ENCODE data around the gene ADI1.

Gene ADI1

GRCh38 chr2:3479430-3480320 is 39.7 kb downstream of the ADI1 start:
- no peak for DNase-seq

- no peak for DNase-seq
Observed at GRCh38 chr2:3478846-3479385, 40.4 kb downstream of the ADI1 start.

- DNase-seq = no peak
Observed at GRCh38 chr2:3476985-3477327, 42.4 kb downstream of the ADI1 start.

- no peak for DNase-seq
Observed at GRCh38 chr2:3476321-3476984, 42.9 kb downstream of the ADI1 start.

- no peak for DNase-seq
Observed at GRCh38 chr2:3475771-3476170, 43.6 kb downstream of the ADI1 start.

GRCh38 chr2:3472966-3473365 is 46.4 kb downstream of the ADI1 start:
- DNase-seq = no peak

- DNase-seq = no peak
Observed at GRCh38 chr2:3472296-3472695, 47.0 kb downstream of the ADI1 start.

GRCh38 chr2:3470856-3471737 is 48.2 kb downstream of the ADI1 start:
- DNase-seq = no peak

- DNase-seq = no peak
Observed at GRCh38 chr2:3470166-3470651, 49.1 kb downstream of the ADI1 start.

- no peak for DNase-seq
Observed at GRCh38 chr2:3469486-3469885, 49.8 kb downstream of the ADI1 start.

- DNase-seq = no peak
Observed at GRCh38 chr2:3468296-3468988, 50.9 kb downstream of the ADI1 start.

- DNase-seq = no peak
Observed at GRCh38 chr2:3467654-3468053, 51.7 kb downstream of the ADI1 start.

GRCh38 chr2:3466966-3467365 is 52.4 kb downstream of the ADI1 start:
- DNase-seq = no peak

GRCh38 chr2:3466482-3466863 is 52.9 kb downstream of the ADI1 start:
- no peak for DNase-seq

- DNase-seq = no peak
Observed at GRCh38 chr2:3465844-3466481, 53.4 kb downstream of the ADI1 start.

- no peak for DNase-seq
Observed at GRCh38 chr2:3465328-3465727, 54.0 kb downstream of the ADI1 start.

- DNase-seq = no peak
Observed at GRCh38 chr2:3464401-3465005, 54.8 kb downstream of the ADI1 start.

GRCh38 chr2:3463944-3464343 is 55.4 kb downstream of the ADI1 start:
- DNase-seq = no peak

GRCh38 chr2:3463186-3463835 is 56.0 kb downstream of the ADI1 start:
- no peak for DNase-seq

GRCh38 chr2:3462493-3463104 is 56.7 kb downstream of the ADI1 start:
- DNase-seq = no peak
